ENCODE measurements around the gene CAPN5.

Gene CAPN5

DNA sequence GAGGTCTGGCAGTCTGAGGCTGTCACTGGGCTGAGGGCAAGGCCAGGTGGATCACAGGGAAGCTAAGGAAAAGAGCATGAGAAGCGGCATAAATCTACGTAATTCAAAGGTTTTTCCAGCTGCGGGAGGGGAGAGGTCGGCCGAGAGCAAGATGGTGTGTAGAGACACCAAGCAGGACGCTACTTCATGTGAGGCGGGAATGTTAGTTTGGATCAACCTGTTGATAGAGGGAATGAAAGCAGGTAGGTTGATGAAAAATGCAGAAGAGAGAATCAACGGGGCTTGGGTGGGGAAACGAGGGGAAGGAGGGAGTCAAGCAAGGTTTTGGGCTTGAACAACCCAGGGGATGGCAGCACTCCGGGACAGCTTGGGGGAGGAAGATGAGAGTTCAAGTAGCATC, 29.7 kb upstream of the CAPN5 start:
- H3K4me3 ChIP-seq (ENCODE audit: low read depth, low read length), result no peak overlapping the region
- DNase-seq (ENCODE audit: low read depth), result no peak
- TF ChIP-seq, protein P1, sequence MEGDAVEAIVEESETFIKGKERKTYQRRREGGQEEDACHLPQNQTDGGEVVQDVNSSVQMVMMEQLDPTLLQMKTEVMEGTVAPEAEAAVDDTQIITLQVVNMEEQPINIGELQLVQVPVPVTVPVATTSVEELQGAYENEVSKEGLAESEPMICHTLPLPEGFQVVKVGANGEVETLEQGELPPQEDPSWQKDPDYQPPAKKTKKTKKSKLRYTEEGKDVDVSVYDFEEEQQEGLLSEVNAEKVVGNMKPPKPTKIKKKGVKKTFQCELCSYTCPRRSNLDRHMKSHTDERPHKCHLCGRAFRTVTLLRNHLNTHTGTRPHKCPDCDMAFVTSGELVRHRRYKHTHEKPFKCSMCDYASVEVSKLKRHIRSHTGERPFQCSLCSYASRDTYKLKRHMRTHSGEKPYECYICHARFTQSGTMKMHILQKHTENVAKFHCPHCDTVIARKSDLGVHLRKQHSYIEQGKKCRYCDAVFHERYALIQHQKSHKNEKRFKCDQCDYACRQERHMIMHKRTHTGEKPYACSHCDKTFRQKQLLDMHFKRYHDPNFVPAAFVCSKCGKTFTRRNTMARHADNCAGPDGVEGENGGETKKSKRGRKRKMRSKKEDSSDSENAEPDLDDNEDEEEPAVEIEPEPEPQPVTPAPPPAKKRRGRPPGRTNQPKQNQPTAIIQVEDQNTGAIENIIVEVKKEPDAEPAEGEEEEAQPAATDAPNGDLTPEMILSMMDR (IDR thresholded peaks at IDR 0.05; ENCODE audit: control insufficient read depth, extremely low read depth, insufficient read depth), result no peak

GRCh38 chr11:77038029-77038824, 28.5 kb upstream of the CAPN5 start:
- TF ChIP-seq, protein P1 (IDR thresholded peaks at IDR 0.05; ENCODE audit: control insufficient read depth, extremely low read depth, insufficient read depth), result no peak
- H3K4me3 ChIP-seq (ENCODE audit: low read depth, low read length), result no peak overlapping the region
- no peak for DNase-seq (ENCODE audit: low read depth)

DNA sequence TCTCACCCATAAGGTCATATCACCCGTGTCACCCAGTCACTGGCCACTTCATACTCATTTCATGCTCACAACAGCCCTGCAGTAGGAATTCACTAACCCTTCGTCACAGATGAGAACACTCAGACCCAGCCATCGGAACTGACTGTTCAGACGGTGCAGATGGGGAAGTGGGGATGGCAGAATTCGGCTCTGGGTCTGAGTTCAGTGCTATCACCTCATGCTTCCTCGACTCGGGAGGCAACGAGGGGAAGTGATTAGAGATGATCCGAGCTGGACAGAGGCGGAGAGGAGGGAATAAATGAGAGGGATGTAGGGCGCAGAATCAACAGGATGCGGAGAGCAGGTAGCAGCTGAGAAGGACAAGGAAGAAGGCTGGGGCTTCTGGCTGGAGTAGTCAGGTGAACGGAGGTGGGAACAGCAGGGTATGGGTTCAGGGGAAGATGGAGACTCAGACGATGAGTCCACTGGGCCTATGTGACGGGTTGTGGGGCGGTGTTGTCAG, 27.9 kb upstream of the CAPN5 start:
- no peak overlapping the region for H3K4me3 ChIP-seq (ENCODE audit: low read depth, low read length)
- no peak for DNase-seq (ENCODE audit: low read depth)
- TF ChIP-seq, protein P1 (IDR thresholded peaks at IDR 0.05; ENCODE audit: control insufficient read depth, extremely low read depth, insufficient read depth), result no peak

DNA sequence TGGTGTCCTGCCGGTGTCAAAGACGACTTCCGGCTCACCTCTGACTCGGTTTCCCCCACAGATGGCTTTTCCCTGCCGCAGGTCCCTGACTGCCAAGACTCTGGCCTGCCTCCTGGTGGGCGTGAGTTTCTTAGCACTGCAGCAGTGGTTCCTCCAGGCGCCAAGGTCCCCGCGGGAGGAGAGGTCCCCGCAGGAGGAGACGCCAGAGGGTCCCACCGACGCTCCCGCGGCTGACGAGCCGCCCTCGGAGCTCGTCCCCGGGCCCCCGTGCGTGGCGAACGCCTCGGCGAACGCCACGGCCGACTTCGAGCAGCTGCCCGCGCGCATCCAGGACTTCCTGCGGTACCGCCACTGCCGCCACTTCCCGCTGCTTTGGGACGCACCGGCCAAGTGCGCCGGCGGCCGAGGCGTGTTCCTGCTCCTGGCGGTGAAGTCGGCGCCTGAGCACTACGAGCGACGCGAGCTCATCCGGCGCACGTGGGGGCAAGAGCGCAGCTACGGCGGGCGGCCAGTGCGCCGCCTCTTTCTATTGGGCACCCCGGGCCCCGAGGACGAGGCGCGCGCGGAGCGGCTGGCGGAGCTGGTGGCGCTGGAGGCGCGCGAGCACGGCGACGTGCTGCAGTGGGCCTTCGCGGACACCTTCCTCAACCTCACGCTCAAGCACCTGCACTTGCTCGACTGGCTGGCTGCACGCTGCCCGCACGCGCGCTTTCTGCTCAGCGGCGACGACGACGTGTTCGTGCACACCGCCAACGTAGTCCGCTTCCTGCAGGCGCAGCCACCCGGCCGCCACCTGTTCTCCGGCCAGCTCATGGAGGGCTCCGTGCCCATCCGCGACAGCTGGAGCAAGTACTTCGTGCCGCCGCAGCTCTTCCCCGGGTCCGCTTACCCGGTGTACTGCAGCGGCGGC, 27.0 kb upstream of the CAPN5 start:
- H3K4me3 ChIP-seq (ENCODE audit: low read depth, low read length), result no peak overlapping the region
- TF ChIP-seq, protein P1 (IDR thresholded peaks at IDR 0.05; ENCODE audit: control insufficient read depth, extremely low read depth, insufficient read depth), result peak; percentile 29; the same call in 1 of the 2 replicates
- no peak for DNase-seq (ENCODE audit: low read depth)

GRCh38 chr11:77040401-77040777, 26.4 kb upstream of the CAPN5 start:
- TF ChIP-seq, protein P1 (IDR thresholded peaks at IDR 0.05; ENCODE audit: control insufficient read depth, extremely low read depth, insufficient read depth), result no peak
- no peak for DNase-seq (ENCODE audit: low read depth)
- H3K4me3 ChIP-seq (ENCODE audit: low read depth, low read length), result no peak overlapping the region

GRCh38 chr11:77040889-77041288, 25.9 kb upstream of the CAPN5 start:
- H3K4me3 ChIP-seq (ENCODE audit: low read depth, low read length), result no peak overlapping the region
- TF ChIP-seq, protein P1 (IDR thresholded peaks at IDR 0.05; ENCODE audit: control insufficient read depth, extremely low read depth, insufficient read depth), result no peak
- DNase-seq (ENCODE audit: low read depth), result no peak

Measured in LNCaP clone FGC (cell line).